ENCODE measurements around the gene C4orf54.

GRCh38 chr4:99644453-99644852 is 13.2 kb downstream of the C4orf54 start:
- TF ChIP-seq, protein P1, sequence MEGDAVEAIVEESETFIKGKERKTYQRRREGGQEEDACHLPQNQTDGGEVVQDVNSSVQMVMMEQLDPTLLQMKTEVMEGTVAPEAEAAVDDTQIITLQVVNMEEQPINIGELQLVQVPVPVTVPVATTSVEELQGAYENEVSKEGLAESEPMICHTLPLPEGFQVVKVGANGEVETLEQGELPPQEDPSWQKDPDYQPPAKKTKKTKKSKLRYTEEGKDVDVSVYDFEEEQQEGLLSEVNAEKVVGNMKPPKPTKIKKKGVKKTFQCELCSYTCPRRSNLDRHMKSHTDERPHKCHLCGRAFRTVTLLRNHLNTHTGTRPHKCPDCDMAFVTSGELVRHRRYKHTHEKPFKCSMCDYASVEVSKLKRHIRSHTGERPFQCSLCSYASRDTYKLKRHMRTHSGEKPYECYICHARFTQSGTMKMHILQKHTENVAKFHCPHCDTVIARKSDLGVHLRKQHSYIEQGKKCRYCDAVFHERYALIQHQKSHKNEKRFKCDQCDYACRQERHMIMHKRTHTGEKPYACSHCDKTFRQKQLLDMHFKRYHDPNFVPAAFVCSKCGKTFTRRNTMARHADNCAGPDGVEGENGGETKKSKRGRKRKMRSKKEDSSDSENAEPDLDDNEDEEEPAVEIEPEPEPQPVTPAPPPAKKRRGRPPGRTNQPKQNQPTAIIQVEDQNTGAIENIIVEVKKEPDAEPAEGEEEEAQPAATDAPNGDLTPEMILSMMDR (IDR thresholded peaks at IDR 0.05; ENCODE audit: borderline replicate concordance, extremely low read depth, low read length, poor library complexity, severe bottlenecking), result no peak
- no peak for TF ChIP-seq EZH2 (IDR thresholded peaks at IDR 0.05; ENCODE audit: borderline replicate concordance, low read depth, low read length, severe bottlenecking)

All from DND-41 (cell line).